Measurements from ENCODE around the gene AKAP8L.

- TF ChIP-seq, protein P1, sequence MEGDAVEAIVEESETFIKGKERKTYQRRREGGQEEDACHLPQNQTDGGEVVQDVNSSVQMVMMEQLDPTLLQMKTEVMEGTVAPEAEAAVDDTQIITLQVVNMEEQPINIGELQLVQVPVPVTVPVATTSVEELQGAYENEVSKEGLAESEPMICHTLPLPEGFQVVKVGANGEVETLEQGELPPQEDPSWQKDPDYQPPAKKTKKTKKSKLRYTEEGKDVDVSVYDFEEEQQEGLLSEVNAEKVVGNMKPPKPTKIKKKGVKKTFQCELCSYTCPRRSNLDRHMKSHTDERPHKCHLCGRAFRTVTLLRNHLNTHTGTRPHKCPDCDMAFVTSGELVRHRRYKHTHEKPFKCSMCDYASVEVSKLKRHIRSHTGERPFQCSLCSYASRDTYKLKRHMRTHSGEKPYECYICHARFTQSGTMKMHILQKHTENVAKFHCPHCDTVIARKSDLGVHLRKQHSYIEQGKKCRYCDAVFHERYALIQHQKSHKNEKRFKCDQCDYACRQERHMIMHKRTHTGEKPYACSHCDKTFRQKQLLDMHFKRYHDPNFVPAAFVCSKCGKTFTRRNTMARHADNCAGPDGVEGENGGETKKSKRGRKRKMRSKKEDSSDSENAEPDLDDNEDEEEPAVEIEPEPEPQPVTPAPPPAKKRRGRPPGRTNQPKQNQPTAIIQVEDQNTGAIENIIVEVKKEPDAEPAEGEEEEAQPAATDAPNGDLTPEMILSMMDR (IDR thresholded peaks at IDR 0.05; ENCODE audit: low read depth, low read length, missing input control), result no peak
- TF ChIP-seq HNF4G (IDR thresholded peaks at IDR 0.05) (no peak), EGR1 (IDR thresholded peaks at IDR 0.05; ENCODE audit: low read depth in 2 of 2) (no peak), TAF1 (conservative IDR thresholded peaks at IDR 0.05) (no peak), YY1 (IDR thresholded peaks at IDR 0.05) (no peak), RAD21 (IDR thresholded peaks at IDR 0.05) (no peak), GABPA (IDR thresholded peaks at IDR 0.05 in 1 of 2, conservative IDR thresholded peaks at IDR 0.05 in 1 of 2) (no peak)
- TF ChIP-seq, protein P2, sequence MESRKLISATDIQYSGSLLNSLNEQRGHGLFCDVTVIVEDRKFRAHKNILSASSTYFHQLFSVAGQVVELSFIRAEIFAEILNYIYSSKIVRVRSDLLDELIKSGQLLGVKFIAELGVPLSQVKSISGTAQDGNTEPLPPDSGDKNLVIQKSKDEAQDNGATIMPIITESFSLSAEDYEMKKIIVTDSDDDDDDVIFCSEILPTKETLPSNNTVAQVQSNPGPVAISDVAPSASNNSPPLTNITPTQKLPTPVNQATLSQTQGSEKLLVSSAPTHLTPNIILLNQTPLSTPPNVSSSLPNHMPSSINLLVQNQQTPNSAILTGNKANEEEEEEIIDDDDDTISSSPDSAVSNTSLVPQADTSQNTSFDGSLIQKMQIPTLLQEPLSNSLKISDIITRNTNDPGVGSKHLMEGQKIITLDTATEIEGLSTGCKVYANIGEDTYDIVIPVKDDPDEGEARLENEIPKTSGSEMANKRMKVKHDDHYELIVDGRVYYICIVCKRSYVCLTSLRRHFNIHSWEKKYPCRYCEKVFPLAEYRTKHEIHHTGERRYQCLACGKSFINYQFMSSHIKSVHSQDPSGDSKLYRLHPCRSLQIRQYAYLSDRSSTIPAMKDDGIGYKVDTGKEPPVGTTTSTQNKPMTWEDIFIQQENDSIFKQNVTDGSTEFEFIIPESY (IDR thresholded peaks at IDR 0.05), result no peak
- TF ChIP-seq, protein P3, sequence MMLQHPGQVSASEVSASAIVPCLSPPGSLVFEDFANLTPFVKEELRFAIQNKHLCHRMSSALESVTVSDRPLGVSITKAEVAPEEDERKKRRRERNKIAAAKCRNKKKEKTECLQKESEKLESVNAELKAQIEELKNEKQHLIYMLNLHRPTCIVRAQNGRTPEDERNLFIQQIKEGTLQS (IDR thresholded peaks at IDR 0.05), result no peak
These were observed 1.1 kb downstream of the AKAP8L start for GRCh38 chr19:15417699-15418098.
